ENCODE measurements around the gene B4GALT1. TPM values are rescaled to one million over a fixed set of nuclear protein-coding genes. Genes with fewer than 3 reads are reported as not detected.
A peak's percentile ranks its signal among the peaks of the same experiment; 100 is the strongest.

Gene B4GALT1
- total and polyA plus RNA-seq, 2 experiments from 2014 or later, result 63.9 to 78.3 TPM

GRCh38 chr9:33144551-33144950 lies 22.6 kb downstream of the B4GALT1 start:
- Histone ChIP-seq H3K27me3 (no peaks in the 10 kb centered on the region), H3K36me3 (replicated peaks; ENCODE audit: insufficient read depth, low read depth) (no peaks in the 10 kb centered on the region), H3K4me2 (no peak overlapping the region), H2AFZ (no peak overlapping the region), H3K4me1 (ENCODE audit: insufficient read depth) (peaks cover 48% of the 10 kb centered on the region), H3K27ac (no peak overlapping the region), H3K9me2 (replicated peaks; ENCODE audit: insufficient read depth) (no peaks in the 10 kb centered on the region), H3K9me3 (ENCODE audit: low read depth) (no peaks in the 10 kb centered on the region), H3K79me2 (peaks cover 100% of the 10 kb centered on the region), H4K20me1 (ENCODE audit: insufficient read depth, poor library complexity, severe bottlenecking) (peaks cover 43% of the 10 kb centered on the region), H3K4me3 (no peak overlapping the region)
- TF ChIP-seq EZH2phosphoT487 (IDR thresholded peaks at IDR 0.05; ENCODE audit: low read depth, severe bottlenecking, unreplicated experiment) (no peak), EZH2 (IDR thresholded peaks at IDR 0.05; ENCODE audit: borderline replicate concordance) (no peak), CTCF (IDR thresholded peaks at IDR 0.05; ENCODE audit: poor library complexity) (no peak)
- no peak for DNase-seq (ENCODE audit: low spot score)
- 77% methylated on average over 3 of the region's 3 CpGs for WGBS (ENCODE audit: low lambda C conversion rate, missing lambda C conversion rate)

DNA sequence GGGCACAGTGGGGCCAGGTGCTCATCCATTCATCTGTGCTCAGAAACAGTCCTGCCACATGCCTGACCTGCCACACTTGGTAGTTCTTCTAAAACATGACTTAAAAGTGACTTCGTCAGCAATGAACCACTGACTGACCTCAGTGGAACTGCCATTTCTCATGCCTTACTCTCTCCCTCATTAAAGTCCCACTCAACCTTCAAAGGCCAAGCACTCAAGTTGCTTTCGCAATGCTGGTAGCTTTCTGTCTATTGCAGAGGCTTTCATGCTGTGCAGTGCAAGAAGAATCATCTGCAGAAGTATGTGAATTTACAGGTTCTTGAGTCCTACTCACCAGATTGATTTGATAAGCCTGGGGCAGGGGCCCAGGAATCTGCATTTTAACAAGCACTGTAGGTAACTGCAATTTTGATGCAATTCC lies 23.9 kb downstream of the B4GALT1 start:
- Histone ChIP-seq H4K20me1 (ENCODE audit: insufficient read depth, poor library complexity, severe bottlenecking) (peaks cover 56% of the 10 kb centered on the region), H3K79me2 (peaks cover 100% of the 10 kb centered on the region), H3K27me3 (no peaks in the 10 kb centered on the region), H2AFZ (no peak overlapping the region), H3K9me2 (replicated peaks; ENCODE audit: insufficient read depth) (no peaks in the 10 kb centered on the region), H3K36me3 (replicated peaks; ENCODE audit: insufficient read depth, low read depth) (no peaks in the 10 kb centered on the region), H3K9me3 (ENCODE audit: low read depth) (no peaks in the 10 kb centered on the region), H3K4me1 (ENCODE audit: insufficient read depth) (peaks cover 55% of the 10 kb centered on the region), H3K4me2 (peak overlapping the region; percentile 23), H3K4me3 (no peak overlapping the region), H3K27ac (peak overlapping the region; percentile 15)
- 82% methylated on average over 2 of the region's 2 CpGs for WGBS (ENCODE audit: low lambda C conversion rate, missing lambda C conversion rate)
- DNase-seq (ENCODE audit: low spot score), result peak; percentile 50
- TF ChIP-seq EZH2 (IDR thresholded peaks at IDR 0.05; ENCODE audit: borderline replicate concordance) (no peak), EZH2phosphoT487 (IDR thresholded peaks at IDR 0.05; ENCODE audit: low read depth, severe bottlenecking, unreplicated experiment) (no peak), CTCF (IDR thresholded peaks at IDR 0.05; ENCODE audit: poor library complexity) (no peak)

DNA sequence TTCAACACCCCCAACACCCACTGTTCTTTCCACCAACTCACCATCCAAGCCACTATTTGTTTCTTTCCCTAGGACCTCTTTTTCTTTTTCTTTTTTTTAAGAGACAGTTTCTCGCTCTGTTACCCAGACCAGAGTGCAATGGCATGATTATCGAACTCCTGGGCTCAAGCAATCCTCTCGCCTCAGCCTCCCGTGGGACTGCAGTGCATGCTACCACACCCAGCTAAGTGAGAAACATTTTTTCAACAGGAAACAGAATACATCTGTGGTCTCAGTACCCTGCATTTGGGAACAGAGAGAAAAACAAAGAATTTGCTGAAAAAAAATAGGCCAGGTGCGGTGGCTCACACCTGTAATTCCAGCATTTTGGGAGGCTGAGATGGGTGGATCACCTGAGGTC lies 24.6 kb downstream of the B4GALT1 start:
- no peak for DNase-seq (ENCODE audit: low spot score)
- Histone ChIP-seq H3K9me2 (replicated peaks; ENCODE audit: insufficient read depth) (no peaks in the 10 kb centered on the region), H3K36me3 (replicated peaks; ENCODE audit: insufficient read depth, low read depth) (no peaks in the 10 kb centered on the region), H3K27ac (peak overlapping the region; percentile 7), H3K79me2 (peaks cover 100% of the 10 kb centered on the region), H3K27me3 (no peaks in the 10 kb centered on the region), H3K4me3 (no peak overlapping the region), H3K4me1 (ENCODE audit: insufficient read depth) (peaks cover 50% of the 10 kb centered on the region), H2AFZ (no peak overlapping the region), H3K9me3 (ENCODE audit: low read depth) (no peaks in the 10 kb centered on the region), H4K20me1 (ENCODE audit: insufficient read depth, poor library complexity, severe bottlenecking) (peaks cover 62% of the 10 kb centered on the region), H3K4me2 (no peak overlapping the region)
- 90% methylated on average over 5 of the region's 5 CpGs for WGBS (ENCODE audit: low lambda C conversion rate, missing lambda C conversion rate)
- TF ChIP-seq EZH2phosphoT487 (IDR thresholded peaks at IDR 0.05; ENCODE audit: low read depth, severe bottlenecking, unreplicated experiment) (no peak), EZH2 (IDR thresholded peaks at IDR 0.05; ENCODE audit: borderline replicate concordance) (no peak)

DNA sequence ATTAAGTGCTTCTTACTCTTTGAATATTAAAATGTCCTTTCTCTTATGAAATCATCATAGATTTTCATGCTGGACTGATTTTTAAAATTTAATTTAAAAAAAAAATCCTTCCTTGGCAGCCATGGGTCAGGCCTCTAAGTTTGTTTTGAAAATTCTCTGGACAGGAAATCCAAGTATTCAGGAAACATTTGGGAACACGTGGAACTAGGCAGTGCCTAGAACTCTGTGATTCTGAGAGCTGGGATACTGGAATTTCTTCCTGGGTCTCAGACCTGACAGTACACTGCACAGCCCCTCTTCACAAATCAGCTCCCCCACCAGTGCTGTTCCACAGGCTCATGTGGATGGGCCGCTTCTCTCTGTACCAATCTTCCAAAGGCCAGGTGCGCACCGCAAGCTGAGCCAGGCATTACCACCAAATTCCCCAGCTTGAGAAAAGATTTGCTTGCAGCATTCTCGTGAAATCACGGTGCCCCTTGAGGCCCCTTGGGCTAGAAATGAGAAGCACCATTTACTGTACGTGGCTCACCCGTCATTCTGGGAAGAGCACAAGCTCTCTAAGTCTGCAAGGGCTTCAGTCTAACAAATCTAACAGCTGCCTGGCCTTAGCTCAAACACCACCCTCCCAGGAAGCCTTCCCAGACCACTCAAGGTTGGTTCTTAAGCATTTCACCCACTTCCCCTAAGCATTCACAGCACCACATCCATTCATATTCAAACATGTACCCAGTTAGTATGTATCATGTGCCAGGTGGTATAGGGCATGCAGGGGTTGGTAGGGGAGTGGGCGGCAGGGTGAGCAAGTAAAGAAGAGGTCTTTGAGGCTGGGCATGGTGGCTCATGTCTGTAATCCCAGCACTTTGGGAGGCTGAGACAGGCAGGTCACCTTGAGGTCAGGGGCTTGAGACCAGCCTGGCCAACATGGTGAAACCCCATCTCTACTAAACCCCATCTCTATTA lies 26.5 kb downstream of the B4GALT1 start:
- 70% methylated on average over 9 of the region's 9 CpGs for WGBS (ENCODE audit: low lambda C conversion rate, missing lambda C conversion rate)
- peak overlapping the region; percentile 56 for H3K4me2 ChIP-seq

More for the DNA sequence above, 26.5 kb downstream of the B4GALT1 start:
- Histone ChIP-seq H4K20me1 (ENCODE audit: insufficient read depth, poor library complexity, severe bottlenecking) (peaks cover 77% of the 10 kb centered on the region), H3K27ac (peak overlapping the region; percentile 72), H3K27me3 (no peaks in the 10 kb centered on the region), H3K79me2 (peaks cover 98% of the 10 kb centered on the region), H3K9me2 (replicated peaks; ENCODE audit: insufficient read depth) (no peaks in the 10 kb centered on the region), H3K4me1 (ENCODE audit: insufficient read depth) (peaks cover 57% of the 10 kb centered on the region), H3K4me3 (no peak overlapping the region), H3K36me3 (replicated peaks; ENCODE audit: insufficient read depth, low read depth) (no peaks in the 10 kb centered on the region), H2AFZ (no peak overlapping the region), H3K9me3 (ENCODE audit: low read depth) (no peaks in the 10 kb centered on the region)
- TF ChIP-seq EZH2phosphoT487 (IDR thresholded peaks at IDR 0.05; ENCODE audit: low read depth, severe bottlenecking, unreplicated experiment) (no peak), CTCF (IDR thresholded peaks at IDR 0.05; ENCODE audit: poor library complexity) (no peak), EZH2 (IDR thresholded peaks at IDR 0.05; ENCODE audit: borderline replicate concordance) (no peak)
- no peak for DNase-seq (ENCODE audit: low spot score)

All from hepatocyte (in vitro differentiated cells).